ENCODE results near the gene FOXO6. TPM values are rescaled to one million over a fixed set of nuclear protein-coding genes. Genes with fewer than 3 reads are reported as not detected.

FOXO6 gene
- total and polyA plus RNA-seq, 2 of the 13 experiments (the other 11 are each of a cell fraction or from before 2014, with no cell fraction given): 0.13 TPM; not detected in 1

- TF ChIP-seq NFKB2 (CRISPR knock-in tag; IDR thresholded peaks at IDR 0.05; ENCODE audit: borderline replicate concordance) (no peak), ZNF629 (CRISPR knock-in tag; conservative IDR thresholded peaks at IDR 0.05) (no peak), ZBTB44 (CRISPR knock-in tag; IDR thresholded peaks at IDR 0.05) (no peak), U2AF1 (optimal IDR thresholded peaks at IDR 0.05; ENCODE audit: low read depth, low read length) (no peak), MNT (IDR thresholded peaks at IDR 0.05) (no peak), HNRNPK (IDR thresholded peaks at IDR 0.05; ENCODE audit: low read depth, low read length, poor library complexity, severe bottlenecking) (peak; percentile 18), ZNF572 (CRISPR knock-in tag; IDR thresholded peaks at IDR 0.05) (no peak), FOXA3 (CRISPR knock-in tag; IDR thresholded peaks at IDR 0.05) (no peak), KLF9 (CRISPR knock-in tag; IDR thresholded peaks at IDR 0.05; ENCODE audit: low read depth) (no peak), KMT2A (CRISPR knock-in tag; IDR thresholded peaks at IDR 0.05) (no peak), TCF7 (IDR thresholded peaks at IDR 0.05; ENCODE audit: low read depth) (no peak), CBX5 (CRISPR knock-in tag; IDR thresholded peaks at IDR 0.05; ENCODE audit: borderline replicate concordance) (no peak), ZFP82 (CRISPR knock-in tag; IDR thresholded peaks at IDR 0.05; ENCODE audit: borderline replicate concordance) (0 out of 2 replicates have a peak, but pooled peaks have one; percentile 34), ZNF788 (CRISPR knock-in tag; IDR thresholded peaks at IDR 0.05; ENCODE audit: borderline replicate concordance) (no peak), ZNF646 (CRISPR knock-in tag; IDR thresholded peaks at IDR 0.05) (no peak), MEIS1 (CRISPR knock-in tag; IDR thresholded peaks at IDR 0.05; ENCODE audit: borderline replicate concordance) (no peak), ZNF432 (CRISPR knock-in tag; IDR thresholded peaks at IDR 0.05; ENCODE audit: borderline replicate concordance) (no peak), MLX (CRISPR knock-in tag; IDR thresholded peaks at IDR 0.05) (no peak), ZNF121 (CRISPR knock-in tag; IDR thresholded peaks at IDR 0.05) (no peak)
Observed at GRCh38 chr1:41360786-41361494, at the start of gene FOXO6 (continued).

All from HepG2 (cell line).